HEK293T (cell line): Measurements from ENCODE around the gene LASP1NB.

ENCODE experiments used
- ARNT ChIP-seq: fragments of 450-650 bp; IDR thresholded peaks from 2 replicates; pipeline ENCODE4 v1.6.1; 2017; ENCODE audit warnings: mild to moderate bottlenecking
- ELF4 ChIP-seq: fragments of 450-650 bp; IDR thresholded peaks from 2 replicates; pipeline ENCODE4 v1.6.1; 2017; ENCODE audit warnings: antibody characterized with exemption
- FOXK2 ChIP-seq: fragments of 450-650 bp; IDR thresholded peaks from 2 replicates; pipeline ENCODE4 v1.6.1; 2016; ENCODE audit warnings: mild to moderate bottlenecking
- FOXM1 ChIP-seq: fragments of 450-650 bp; IDR thresholded peaks from 2 replicates; pipeline ENCODE4 v1.6.1; 2017; ENCODE audit warnings: mild to moderate bottlenecking, borderline replicate concordance
- L3MBTL2 ChIP-seq: fragments of 450-650 bp; conservative IDR thresholded peaks from 2 replicates; pipeline ENCODE4 v1.6.1; 2016; ENCODE audit warnings: mild to moderate bottlenecking
- SUZ12 ChIP-seq: fragments of 450-650 bp; IDR thresholded peaks from 2 replicates; pipeline ENCODE4 v1.6.1; 2016; ENCODE audit warnings: mild to moderate bottlenecking
- TARDBP ChIP-seq: fragments of 450-650 bp; IDR thresholded peaks from 2 replicates; pipeline ENCODE4 v1.6.1; 2016

GRCh38 chr17:38879878-38880665, 45.3 kb upstream of the LASP1NB start:
- TF ChIP-seq FOXK2 (no peak), FOXM1 (no peak), L3MBTL2 (no peak), SUZ12 (no peak), TARDBP (no peak), ELF4 (no peak), ARNT (no peak)
